ENCODE data around the gene SMOC2. TPM values are rescaled to one million over a fixed set of nuclear protein-coding genes. Genes with fewer than 3 reads are reported as not detected.

Gene SMOC2
- total RNA-seq, 4 donors from 2014 or later, result 9.0 to 25.7 (median 15.2) TPM

DNA sequence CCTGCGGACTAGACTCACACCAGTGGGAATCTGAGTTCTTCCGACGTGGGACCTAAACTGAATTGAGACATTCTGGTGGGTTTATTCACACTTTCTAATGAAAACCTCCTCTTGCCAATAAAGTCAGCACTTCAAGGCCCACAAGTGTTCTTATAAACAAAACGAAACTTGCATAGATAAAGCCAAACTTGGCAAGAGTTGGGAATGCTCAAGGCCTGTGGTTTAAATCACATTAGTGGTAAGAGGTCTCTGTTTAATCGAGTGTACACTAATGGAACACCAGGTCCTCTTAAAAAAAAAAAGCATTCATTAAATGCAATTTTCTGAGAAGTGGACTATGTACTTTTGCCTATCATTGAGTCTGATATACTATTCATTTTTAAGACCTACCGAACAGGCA, 143.3 kb downstream of the SMOC2 start:
- 58 to 62% methylated on average over 6 of the region's 6 CpGs for WGBS, 2 donors
- Histone ChIP-seq H3K4me1 (peaks cover 10 to 17% of the 10 kb centered on the region in 2 donors), H3K36me3 (no peaks in the 10 kb centered on the region), H3K9me3 (no peaks in the 10 kb centered on the region), H3K4me3 (replicated peaks in 1 of 3) (no peak overlapping the region), H3K27ac (peak overlapping the region in 2 of 3 donors; percentile 13 to 38), H3K27me3 (no peaks in the 10 kb centered on the region)
- DNase-seq, result no peak
- intact Hi-C loops (cut with DNase I), result no loop called here
- TF ChIP-seq, protein P1, sequence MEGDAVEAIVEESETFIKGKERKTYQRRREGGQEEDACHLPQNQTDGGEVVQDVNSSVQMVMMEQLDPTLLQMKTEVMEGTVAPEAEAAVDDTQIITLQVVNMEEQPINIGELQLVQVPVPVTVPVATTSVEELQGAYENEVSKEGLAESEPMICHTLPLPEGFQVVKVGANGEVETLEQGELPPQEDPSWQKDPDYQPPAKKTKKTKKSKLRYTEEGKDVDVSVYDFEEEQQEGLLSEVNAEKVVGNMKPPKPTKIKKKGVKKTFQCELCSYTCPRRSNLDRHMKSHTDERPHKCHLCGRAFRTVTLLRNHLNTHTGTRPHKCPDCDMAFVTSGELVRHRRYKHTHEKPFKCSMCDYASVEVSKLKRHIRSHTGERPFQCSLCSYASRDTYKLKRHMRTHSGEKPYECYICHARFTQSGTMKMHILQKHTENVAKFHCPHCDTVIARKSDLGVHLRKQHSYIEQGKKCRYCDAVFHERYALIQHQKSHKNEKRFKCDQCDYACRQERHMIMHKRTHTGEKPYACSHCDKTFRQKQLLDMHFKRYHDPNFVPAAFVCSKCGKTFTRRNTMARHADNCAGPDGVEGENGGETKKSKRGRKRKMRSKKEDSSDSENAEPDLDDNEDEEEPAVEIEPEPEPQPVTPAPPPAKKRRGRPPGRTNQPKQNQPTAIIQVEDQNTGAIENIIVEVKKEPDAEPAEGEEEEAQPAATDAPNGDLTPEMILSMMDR (IDR thresholded peaks at IDR 0.05), result no peak
- no peak for TF ChIP-seq POLR2A (IDR thresholded peaks at IDR 0.05)

DNA sequence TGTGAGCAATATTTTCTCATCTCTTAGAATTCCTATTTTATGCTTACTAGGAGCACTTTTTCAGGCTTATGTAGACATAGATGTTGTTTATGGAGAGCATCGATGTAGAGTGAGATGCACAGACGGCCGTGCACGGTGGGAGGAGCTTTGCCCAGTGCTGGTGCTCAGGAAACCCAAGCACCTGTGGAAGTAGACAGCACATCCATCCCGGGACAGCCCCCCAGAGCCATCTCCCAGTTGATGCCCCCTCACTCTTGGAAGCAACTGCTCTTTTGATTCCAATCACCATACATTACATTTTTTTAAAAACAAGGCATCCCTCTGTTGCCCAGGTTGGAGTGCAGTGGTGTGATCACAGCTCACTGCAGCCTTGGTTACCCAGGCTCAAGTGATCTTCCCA, 143.7 kb downstream of the SMOC2 start:
- 80 to 88% methylated on average over 5 of the region's 5 CpGs for WGBS, 2 donors
- TF ChIP-seq, protein P1 (IDR thresholded peaks at IDR 0.05), result no peak
- no peak for TF ChIP-seq POLR2A (IDR thresholded peaks at IDR 0.05)
- Histone ChIP-seq H3K4me1 (peaks cover 10 to 17% of the 10 kb centered on the region in 2 donors), H3K36me3 (no peaks in the 10 kb centered on the region), H3K9me3 (no peaks in the 10 kb centered on the region), H3K27ac (peak overlapping the region in 1 of 3 donors; percentile 13), H3K4me3 (replicated peaks in 1 of 3) (no peak overlapping the region), H3K27me3 (no peaks in the 10 kb centered on the region)
- DNase-seq, result no peak
- intact Hi-C loops (cut with DNase I), result no loop called here

GRCh38 chr6:168585441-168585840, 144.5 kb downstream of the SMOC2 start:
- Histone ChIP-seq H3K9me3 (no peaks in the 10 kb centered on the region), H3K36me3 (no peaks in the 10 kb centered on the region), H3K4me3 (replicated peaks in 1 of 3) (no peak overlapping the region), H3K27ac (no peak overlapping the region), H3K27me3 (no peaks in the 10 kb centered on the region), H3K4me1 (peaks cover 10 to 17% of the 10 kb centered on the region in 2 donors)
- no peak for TF ChIP-seq POLR2A (IDR thresholded peaks at IDR 0.05)
- TF ChIP-seq, protein P1 (IDR thresholded peaks at IDR 0.05), result no peak
- intact Hi-C loops (cut with DNase I), result no loop called here
- no peak for DNase-seq
- WGBS, 2 donors, result 84 to 87% methylated on average over 3 of the region's 3 CpGs

- WGBS, 2 donors, result 88 to 95% methylated on average over 1 to 2 of the region's 2 CpGs
- no peak for DNase-seq
- Histone ChIP-seq H3K9me3 (no peaks in the 10 kb centered on the region), H3K36me3 (no peaks in the 10 kb centered on the region), H3K4me1 (peaks cover 8% of the 10 kb centered on the region in 2 donors), H3K27ac (no peak overlapping the region), H3K27me3 (no peaks in the 10 kb centered on the region), H3K4me3 (replicated peaks in 1 of 3) (no peak overlapping the region)
- intact Hi-C loops (cut with DNase I), result no loop called here
- TF ChIP-seq POLR2A (IDR thresholded peaks at IDR 0.05), result no peak
- TF ChIP-seq, protein P1 (IDR thresholded peaks at IDR 0.05), result no peak
These were observed 148.3 kb downstream of the SMOC2 start for GRCh38 chr6:168589275-168589674.

GRCh38 chr6:168590406-168590805, 149.4 kb downstream of the SMOC2 start:
- Histone ChIP-seq H3K27ac (no peak overlapping the region), H3K27me3 (no peaks in the 10 kb centered on the region), H3K4me1 (no peaks in the 10 kb centered on the region), H3K9me3 (no peaks in the 10 kb centered on the region), H3K4me3 (replicated peaks in 1 of 3) (no peak overlapping the region), H3K36me3 (no peaks in the 10 kb centered on the region)
- intact Hi-C loops (cut with DNase I), result no loop called here
- TF ChIP-seq, protein P1 (IDR thresholded peaks at IDR 0.05), result no peak
- TF ChIP-seq POLR2A (IDR thresholded peaks at IDR 0.05), result no peak
- WGBS, 2 donors, result 80% methylated on average over 10 of the region's 10 CpGs
- no peak for DNase-seq

All from thyroid gland (tissue), 4 donors.